ENCODE data around the gene HHLA2. TPM values are rescaled to one million over a fixed set of nuclear protein-coding genes. Genes with fewer than 3 reads are reported as not detected.

Gene HHLA2
- total RNA-seq, 1 donor from 2014 or later, result not detected

- no peaks in the 10 kb centered on the region for H3K36me3 ChIP-seq (ENCODE audit: control insufficient read depth, insufficient read depth, low read length)
- TF ChIP-seq CTCF (IDR thresholded peaks at IDR 0.05; ENCODE audit: insufficient read depth, low read length, severe bottlenecking), result no peak
- FAIRE-seq (no peak), DNase-seq (ENCODE audit: low read depth) (no peak)
- no peaks in the 10 kb centered on the region for H3K27me3 ChIP-seq (ENCODE audit: control insufficient read depth, insufficient read depth, low read length)
- H3K4me3 ChIP-seq (ENCODE audit: low read depth, low read length), result no peak overlapping the region
Measured at GRCh38 chr3:108396336-108396735, 100.0 kb downstream of the HHLA2 start.

GRCh38 chr3:108398510-108398909, 102.2 kb downstream of the HHLA2 start:
- peaks cover 2% of the 10 kb centered on the region for H3K27me3 ChIP-seq (ENCODE audit: control insufficient read depth, insufficient read depth, low read length)
- no peaks in the 10 kb centered on the region for H3K36me3 ChIP-seq (ENCODE audit: control insufficient read depth, insufficient read depth, low read length)
- DNase-seq (ENCODE audit: low read depth), result no peak
- no peak for TF ChIP-seq CTCF (IDR thresholded peaks at IDR 0.05; ENCODE audit: insufficient read depth, low read length, severe bottlenecking)
- FAIRE-seq, result no peak
- no peak overlapping the region for H3K4me3 ChIP-seq (ENCODE audit: low read depth, low read length)

GRCh38 chr3:108401836-108402235, 105.5 kb downstream of the HHLA2 start:
- FAIRE-seq (no peak), DNase-seq (ENCODE audit: low read depth) (no peak)
- H3K4me3 ChIP-seq (ENCODE audit: low read depth, low read length), result no peak overlapping the region
- H3K36me3 ChIP-seq (ENCODE audit: control insufficient read depth, insufficient read depth, low read length), result no peaks in the 10 kb centered on the region
- no peak for TF ChIP-seq CTCF (IDR thresholded peaks at IDR 0.05; ENCODE audit: insufficient read depth, low read length, severe bottlenecking)
- peaks cover 2% of the 10 kb centered on the region for H3K27me3 ChIP-seq (ENCODE audit: control insufficient read depth, insufficient read depth, low read length)

- TF ChIP-seq CTCF (IDR thresholded peaks at IDR 0.05; ENCODE audit: insufficient read depth, low read length, severe bottlenecking), result no peak
- no peak for DNase-seq (ENCODE audit: low read depth)
- H3K27me3 ChIP-seq (ENCODE audit: control insufficient read depth, insufficient read depth, low read length), result peaks cover 2% of the 10 kb centered on the region
- no peaks in the 10 kb centered on the region for H3K36me3 ChIP-seq (ENCODE audit: control insufficient read depth, insufficient read depth, low read length)
- H3K4me3 ChIP-seq (ENCODE audit: low read depth, low read length), result no peak overlapping the region
- FAIRE-seq, result no peak
Measured at GRCh38 chr3:108403198-108403597, 106.8 kb downstream of the HHLA2 start.

GRCh38 chr3:108403686-108404345, 107.5 kb downstream of the HHLA2 start:
- TF ChIP-seq CTCF (IDR thresholded peaks at IDR 0.05; ENCODE audit: insufficient read depth, low read length, severe bottlenecking), result no peak
- no peak for FAIRE-seq
- Histone ChIP-seq H3K36me3 (ENCODE audit: control insufficient read depth, insufficient read depth, low read length) (no peaks in the 10 kb centered on the region), H3K27me3 (ENCODE audit: control insufficient read depth, insufficient read depth, low read length) (peaks cover 2% of the 10 kb centered on the region), H3K4me3 (ENCODE audit: low read depth, low read length) (no peak overlapping the region)
- DNase-seq (ENCODE audit: low read depth), result no peak

GRCh38 chr3:108404368-108404767, 108.0 kb downstream of the HHLA2 start:
- Histone ChIP-seq H3K36me3 (ENCODE audit: control insufficient read depth, insufficient read depth, low read length) (no peaks in the 10 kb centered on the region), H3K4me3 (ENCODE audit: low read depth, low read length) (no peak overlapping the region), H3K27me3 (ENCODE audit: control insufficient read depth, insufficient read depth, low read length) (peaks cover 2% of the 10 kb centered on the region)
- DNase-seq (ENCODE audit: low read depth) (peak; percentile 12), FAIRE-seq (no peak)
- TF ChIP-seq CTCF (IDR thresholded peaks at IDR 0.05; ENCODE audit: insufficient read depth, low read length, severe bottlenecking), result no peak

All from bronchial epithelial cell (primary cell).